ENCODE measurements around the gene FOXP1.

- TF ChIP-seq, protein P1, sequence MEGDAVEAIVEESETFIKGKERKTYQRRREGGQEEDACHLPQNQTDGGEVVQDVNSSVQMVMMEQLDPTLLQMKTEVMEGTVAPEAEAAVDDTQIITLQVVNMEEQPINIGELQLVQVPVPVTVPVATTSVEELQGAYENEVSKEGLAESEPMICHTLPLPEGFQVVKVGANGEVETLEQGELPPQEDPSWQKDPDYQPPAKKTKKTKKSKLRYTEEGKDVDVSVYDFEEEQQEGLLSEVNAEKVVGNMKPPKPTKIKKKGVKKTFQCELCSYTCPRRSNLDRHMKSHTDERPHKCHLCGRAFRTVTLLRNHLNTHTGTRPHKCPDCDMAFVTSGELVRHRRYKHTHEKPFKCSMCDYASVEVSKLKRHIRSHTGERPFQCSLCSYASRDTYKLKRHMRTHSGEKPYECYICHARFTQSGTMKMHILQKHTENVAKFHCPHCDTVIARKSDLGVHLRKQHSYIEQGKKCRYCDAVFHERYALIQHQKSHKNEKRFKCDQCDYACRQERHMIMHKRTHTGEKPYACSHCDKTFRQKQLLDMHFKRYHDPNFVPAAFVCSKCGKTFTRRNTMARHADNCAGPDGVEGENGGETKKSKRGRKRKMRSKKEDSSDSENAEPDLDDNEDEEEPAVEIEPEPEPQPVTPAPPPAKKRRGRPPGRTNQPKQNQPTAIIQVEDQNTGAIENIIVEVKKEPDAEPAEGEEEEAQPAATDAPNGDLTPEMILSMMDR (IDR thresholded peaks at IDR 0.05): no peak
- TF ChIP-seq EP300 (IDR thresholded peaks at IDR 0.05) (no peak), POLR2A (IDR thresholded peaks at IDR 0.05) (no peak)
Measured at GRCh38 chr3:71057526-71057894, 526.0 kb downstream of the FOXP1 start.
